ENCODE measurements around the gene RNF17. TPM values are rescaled to one million over a fixed set of nuclear protein-coding genes. Genes with fewer than 3 reads are reported as not detected.

RNF17 gene
- total RNA-seq, 1 donor from 2014 or later = not detected

GRCh38 chr13:24854311-24854710 lies 90.3 kb downstream of the RNF17 start:
- no peak for DNase-seq (ENCODE audit: low spot score)

- no peak for DNase-seq (ENCODE audit: low spot score)
Observed at GRCh38 chr13:24858953-24859352, 95.0 kb downstream of the RNF17 start.

DNA sequence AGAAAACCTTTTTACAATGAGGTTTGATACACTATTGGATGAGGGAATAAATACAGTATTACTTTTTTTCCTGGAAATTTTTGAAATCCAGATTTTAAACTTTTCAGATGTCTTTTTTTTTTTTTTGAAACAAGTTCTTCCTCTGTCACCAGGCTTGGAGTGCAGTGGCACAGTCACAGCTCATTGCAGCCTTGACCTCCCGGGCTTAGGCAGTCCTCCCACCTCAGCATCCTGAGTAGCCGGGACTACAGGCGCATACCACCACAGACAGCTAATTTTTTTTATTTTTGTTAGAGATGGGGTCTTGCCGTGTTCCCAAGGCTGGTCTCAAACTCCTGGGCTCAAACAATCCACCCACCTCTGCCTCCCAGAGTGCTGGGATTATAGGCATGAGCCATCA lies 96.8 kb downstream of the RNF17 start:
- DNase-seq (ENCODE audit: low spot score) = no peak

DNA sequence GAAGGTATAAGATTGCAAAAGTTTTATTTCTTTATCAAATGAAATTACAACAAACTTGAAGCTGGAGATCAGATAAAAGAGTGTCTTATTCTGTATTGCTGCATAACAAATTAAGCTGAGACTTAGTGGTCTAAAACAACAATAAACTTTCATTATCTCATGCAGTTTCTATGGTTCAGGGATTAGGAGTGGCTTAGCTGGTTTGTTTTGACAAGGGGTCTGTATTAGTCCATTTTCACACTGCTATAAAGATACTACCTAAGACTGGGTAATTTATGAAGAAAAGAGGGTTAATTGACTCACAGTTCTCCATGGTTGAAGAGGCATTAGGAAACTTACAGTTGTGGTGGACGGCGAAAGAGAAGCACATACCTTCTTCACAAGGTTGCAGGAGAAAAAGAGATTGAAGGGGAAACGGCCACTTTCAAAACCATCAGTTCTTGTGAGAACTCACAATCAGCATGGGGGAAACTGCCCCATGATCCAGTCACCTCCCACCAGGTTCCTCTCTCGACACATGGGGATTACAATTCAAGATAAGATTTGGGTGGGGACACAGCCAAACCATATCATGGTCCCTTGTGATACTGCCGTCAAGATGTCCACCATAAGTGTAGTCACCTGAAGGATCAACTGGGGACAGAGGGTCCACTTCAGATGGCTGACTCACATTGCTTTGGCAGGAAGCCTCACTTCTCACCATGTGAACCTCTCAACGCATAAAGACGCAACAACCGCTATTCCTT lies 97.8 kb downstream of the RNF17 start:
- DNase-seq (ENCODE audit: low spot score) = no peak

DNA sequence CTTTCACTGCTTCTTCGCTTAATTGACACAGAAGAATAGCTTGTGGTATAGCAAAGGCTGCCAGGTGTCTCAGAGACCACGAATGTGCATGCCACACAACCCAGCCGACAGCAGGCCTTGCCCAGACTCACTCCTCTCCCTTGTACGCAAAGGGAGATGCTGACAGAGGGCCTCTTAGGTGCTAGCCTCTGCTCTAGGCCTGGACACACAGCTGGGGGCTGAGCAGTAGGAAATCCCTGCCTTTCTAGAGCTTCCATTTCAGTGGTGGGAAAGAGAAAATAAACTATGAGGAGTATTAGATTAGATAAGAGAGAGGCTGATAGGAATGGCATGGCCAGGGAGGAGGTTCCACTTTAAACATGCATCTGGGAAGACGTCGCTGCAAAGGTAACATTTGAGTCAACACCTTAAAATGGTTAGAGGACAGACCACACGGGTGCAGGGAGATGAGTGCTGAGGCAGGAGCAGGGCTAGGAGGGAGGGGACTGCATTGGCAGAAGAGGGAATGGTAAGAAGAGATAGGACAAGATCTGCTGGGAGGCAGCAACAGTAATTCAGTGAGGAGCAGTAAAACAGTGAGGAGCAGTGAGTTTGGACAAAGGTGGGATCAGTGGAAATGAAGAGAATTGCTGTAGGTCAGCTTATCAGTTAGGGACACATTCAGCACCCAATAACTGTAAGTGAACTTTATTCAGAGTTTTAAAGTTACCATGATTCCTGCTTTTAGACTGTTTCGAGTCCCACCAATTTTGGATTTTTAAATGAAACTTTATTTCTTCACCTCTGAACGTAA lies 100.0 kb downstream of the RNF17 start:
- DNase-seq (ENCODE audit: low spot score) = no peak

DNA sequence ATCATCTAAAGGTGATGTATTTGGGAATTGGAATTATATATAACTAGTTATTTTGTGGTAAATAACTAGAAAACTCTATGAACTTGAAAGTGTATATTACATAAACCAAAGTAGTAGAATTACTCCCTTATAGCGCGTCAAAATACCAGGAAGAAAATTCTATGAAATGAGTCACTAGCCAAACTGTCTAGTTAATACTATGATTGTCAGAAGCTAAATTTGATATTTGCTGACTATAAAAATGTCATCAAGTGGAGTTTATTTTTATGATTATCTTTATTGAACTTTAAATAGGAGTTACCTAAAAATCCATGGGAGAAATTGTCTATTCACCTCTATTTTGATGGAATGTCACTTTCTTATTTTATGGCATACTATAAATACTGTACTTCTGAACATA lies 100.6 kb downstream of the RNF17 start:
- no peak for DNase-seq (ENCODE audit: low spot score)

- DNase-seq (ENCODE audit: low spot score) = no peak
Observed at GRCh38 chr13:24865163-24865953, 101.4 kb downstream of the RNF17 start.

GRCh38 chr13:24866488-24866887 lies 102.5 kb downstream of the RNF17 start:
- no peak for DNase-seq (ENCODE audit: low spot score)

- DNase-seq (ENCODE audit: low spot score) = no peak
Observed at GRCh38 chr13:24868874-24869273, 104.9 kb downstream of the RNF17 start.

DNA sequence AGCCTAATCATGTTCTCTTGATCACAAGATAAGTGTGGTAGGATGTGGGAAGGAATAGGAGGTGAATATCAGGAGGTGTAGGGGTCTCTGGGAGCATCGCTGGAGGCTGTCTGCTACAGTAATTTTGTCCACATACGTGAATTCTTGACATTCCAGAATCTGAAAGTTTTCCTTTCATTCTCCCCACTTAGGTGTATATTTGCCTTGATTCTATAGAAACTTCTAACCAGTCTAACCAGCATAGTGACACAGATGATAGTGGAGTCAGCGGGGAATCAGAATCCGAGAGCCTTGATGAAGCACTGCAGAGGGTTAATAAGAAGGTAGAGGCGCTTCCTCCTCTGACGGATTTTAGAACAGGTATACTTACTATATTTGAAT lies 106.4 kb downstream of the RNF17 start:
- no peak for DNase-seq (ENCODE audit: low spot score)

DNA sequence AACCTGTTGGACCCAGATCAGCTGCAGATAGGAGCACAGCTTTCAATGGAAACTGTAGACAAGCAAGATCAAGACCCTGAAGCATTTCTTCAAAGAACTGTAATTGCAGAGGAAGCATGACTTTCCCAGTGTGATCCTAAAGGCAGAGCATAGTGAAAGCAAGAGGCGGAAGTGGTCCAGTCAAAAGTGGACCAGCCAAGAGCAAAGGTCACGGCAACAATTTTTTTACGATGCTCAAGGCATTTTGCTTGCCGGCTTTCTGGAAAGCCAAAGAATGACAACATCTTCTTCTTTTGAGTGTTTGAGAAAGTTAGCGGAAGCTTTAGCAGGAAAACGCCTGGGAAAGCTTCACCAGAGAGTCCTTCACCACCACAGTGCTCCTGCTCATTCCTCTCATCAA lies 111.6 kb downstream of the RNF17 start:
- DNase-seq (ENCODE audit: low spot score) = no peak

GRCh38 chr13:24877531-24877930 lies 113.6 kb downstream of the RNF17 start:
- no peak for DNase-seq (ENCODE audit: low spot score)

DNA sequence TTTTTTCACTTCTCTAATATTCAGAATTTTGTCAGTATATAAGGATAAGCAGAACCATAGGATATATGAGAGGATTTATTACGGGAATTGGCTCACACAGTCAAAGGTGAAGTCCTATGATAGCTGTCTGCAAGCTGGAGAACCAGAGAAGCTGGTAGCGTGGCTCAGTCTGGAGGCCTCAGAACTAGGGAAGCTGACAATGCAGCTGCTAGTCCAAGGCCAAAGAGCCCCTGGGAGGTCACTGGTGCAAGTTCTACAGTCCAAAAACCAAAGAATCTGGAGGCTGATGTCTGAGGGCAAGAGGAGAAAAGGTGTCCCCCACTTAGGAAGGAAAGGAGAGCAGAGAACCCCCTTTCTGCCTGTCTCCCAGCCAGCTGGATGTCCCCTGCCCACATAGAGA lies 114.4 kb downstream of the RNF17 start:
- DNase-seq (ENCODE audit: low spot score) = no peak

DNA sequence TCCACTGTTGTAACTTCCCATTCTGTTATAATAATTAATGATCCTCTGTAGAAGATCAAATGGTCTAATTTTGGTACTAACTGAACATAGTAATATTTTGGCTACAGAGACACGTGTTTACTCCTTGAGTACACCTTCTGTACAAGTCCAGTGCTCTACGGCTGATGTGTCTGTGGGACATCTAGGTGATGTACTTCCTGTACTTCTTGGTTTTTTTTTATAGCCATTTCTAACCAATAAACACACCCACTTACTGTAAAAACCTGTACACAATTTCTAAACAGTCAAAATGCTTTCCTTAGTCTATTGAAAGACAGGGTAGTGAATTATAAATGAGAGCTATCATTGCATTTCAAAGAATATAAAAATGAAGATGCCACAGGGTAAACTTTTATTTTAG lies 118.7 kb downstream of the RNF17 start:
- DNase-seq (ENCODE audit: low spot score) = no peak

DNA sequence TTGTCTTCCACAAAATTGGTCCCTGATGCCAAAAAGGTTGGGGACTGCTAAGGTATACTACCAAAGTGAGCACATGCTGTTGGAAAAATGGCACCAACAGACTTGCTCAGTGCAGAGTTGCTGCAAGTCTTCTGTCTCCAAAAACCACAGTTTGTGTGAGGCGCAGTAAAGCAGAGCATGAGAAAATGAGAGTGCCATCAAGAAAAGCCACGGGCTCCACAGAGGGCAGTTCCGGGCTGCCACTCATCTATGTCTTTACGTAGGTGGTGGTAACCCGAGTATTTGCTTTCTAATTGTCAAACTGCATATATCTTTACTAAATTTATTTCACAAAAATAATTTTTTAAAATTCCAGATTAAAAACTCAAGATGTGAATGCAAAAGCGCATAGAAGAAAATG lies 123.8 kb downstream of the RNF17 start:
- DNase-seq (ENCODE audit: low spot score) = no peak

DNA sequence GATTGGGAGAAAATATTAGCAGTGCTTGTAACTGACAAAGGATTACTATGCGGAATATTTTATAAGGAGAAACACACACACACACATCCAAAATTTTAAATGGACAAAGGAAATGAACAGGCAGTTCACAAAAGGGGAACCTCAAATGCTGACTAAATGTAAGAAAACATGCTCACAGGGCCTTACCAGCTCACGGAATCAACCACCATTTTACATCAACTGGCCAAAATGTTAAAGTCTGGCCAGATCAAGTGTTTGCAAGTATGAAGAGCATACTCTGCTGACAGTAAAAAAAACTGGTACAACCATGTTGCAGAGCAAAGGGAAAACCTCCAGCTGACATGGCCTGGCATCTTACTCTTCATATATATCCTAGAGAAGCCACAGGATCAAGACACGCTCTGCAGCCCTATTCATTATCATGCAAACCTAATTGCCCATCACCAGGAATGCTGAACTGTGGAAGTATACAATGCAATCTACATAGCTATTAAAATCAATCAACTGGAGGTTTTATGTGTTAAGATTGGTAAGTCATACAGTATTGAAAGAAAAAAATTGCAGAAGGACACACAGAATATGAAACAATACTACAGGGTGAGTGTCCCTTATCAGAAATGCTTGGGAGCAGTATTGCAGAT lies 124.4 kb downstream of the RNF17 start:
- DNase-seq (ENCODE audit: low spot score) = no peak

DNA sequence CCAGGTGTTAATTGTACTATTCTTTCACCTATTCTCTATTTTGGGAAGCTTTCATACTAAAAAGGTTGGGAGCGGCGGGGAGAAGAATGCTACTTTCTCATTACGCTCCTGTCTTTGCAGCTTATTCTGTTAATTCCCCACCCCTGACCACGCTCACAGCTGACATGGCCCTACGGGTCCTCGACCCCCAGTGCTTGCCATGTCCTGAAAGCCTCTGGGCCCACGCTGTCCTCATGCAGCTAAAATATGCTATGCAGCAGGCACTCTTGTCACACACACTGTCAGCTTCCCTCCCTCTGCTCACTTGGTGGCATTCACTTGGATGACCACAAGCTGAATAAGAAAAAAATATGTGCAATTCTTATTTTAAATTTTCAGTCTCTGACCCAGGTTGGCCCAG lies 126.3 kb downstream of the RNF17 start:
- no peak for DNase-seq (ENCODE audit: low spot score)

GRCh38 chr13:24891476-24892108 lies 127.6 kb downstream of the RNF17 start:
- DNase-seq (ENCODE audit: low spot score) = no peak

GRCh38 chr13:24892829-24893228 lies 128.9 kb downstream of the RNF17 start:
- no peak for DNase-seq (ENCODE audit: low spot score)

- no peak for DNase-seq (ENCODE audit: low spot score)
Observed at GRCh38 chr13:24893863-24894262, 129.9 kb downstream of the RNF17 start.

GRCh38 chr13:24894277-24894971 lies 130.5 kb downstream of the RNF17 start:
- DNase-seq (ENCODE audit: low spot score) = no peak

Measured in ureter (tissue), 1 donor.